HepG2 (cell line): ENCODE results near the gene NOM1.

Source experiments
- CTCF ChIP-seq: sonication (generic); formaldehyde crosslinking; IDR thresholded peaks from 2 replicates; pipeline ENCODE4 v1.5.0; 2020; ENCODE audit warnings: mild to moderate bottlenecking, missing genetic modification reagents, moderate library complexity
- HNF4A ChIP-seq: sonication (generic); formaldehyde crosslinking; IDR thresholded peaks from 2 replicates; pipeline ENCODE4 v1.4.0; 2020; ENCODE audit warnings: missing genetic modification reagents
- NR0B2 ChIP-seq: sonication (generic); formaldehyde crosslinking; IDR thresholded peaks from 2 replicates; pipeline ENCODE4 v1.4.0; 2020; ENCODE audit warnings: mild to moderate bottlenecking, missing genetic modification reagents
- POLR2A ChIP-seq, 2 experiments: IDR thresholded peaks; 2 replicates each; pipeline ENCODE4 v1.6.1; 2011; ENCODE audit warnings: low read depth in 2 of 2, low read length in 2 of 2, mild to moderate bottlenecking in 1 of 2, moderate library complexity in 1 of 2; ENCODE audit not compliant: insufficient read depth in 1 of 2
- POLR2AphosphoS5 ChIP-seq: IDR thresholded peaks from 2 replicates; pipeline ENCODE4 v1.6.1; 2012; ENCODE audit warnings: low read depth, low read length
- REST ChIP-seq, 2 experiments: IDR thresholded peaks; 2 replicates each; pipeline ENCODE4 v1.6.1; 2011 to 2012; ENCODE audit warnings: low read length in 2 of 2, borderline replicate concordance in 1 of 2, low read depth in 1 of 2, mild to moderate bottlenecking in 1 of 2, moderate library complexity in 1 of 2
- SMC3 ChIP-seq: IDR thresholded peaks from 2 replicates; pipeline ENCODE4 v1.6.1; 2011; ENCODE audit warnings: low read length, improper control_type of control experiment
- ZNF510 ChIP-seq: sonication (generic); formaldehyde crosslinking; IDR thresholded peaks from 2 replicates; pipeline ENCODE4 v1.4.0; 2020; ENCODE audit warnings: low read depth, mild to moderate bottlenecking, missing genetic modification reagents
- ZNF598 ChIP-seq: sonication (generic); formaldehyde crosslinking; IDR thresholded peaks from 2 replicates; pipeline ENCODE4 v1.5.1; 2020; ENCODE audit warnings: mild to moderate bottlenecking, missing genetic modification reagents, borderline replicate concordance

GRCh38 chr7:157003756-157004520 is 54.4 kb downstream of the NOM1 start:
- TF ChIP-seq SMC3 (no peak), POLR2AphosphoS5 (no peak), REST (IDR thresholded peaks at IDR 0.05; ENCODE audit: borderline replicate concordance in 1 of 2, low read depth in 1 of 2, low read length in 2 of 2) (no peak), POLR2A (IDR thresholded peaks at IDR 0.05; ENCODE audit: insufficient read depth in 1 of 2, low read depth in 2 of 2, low read length in 2 of 2) (no peak), ZNF598 (no peak), NR0B2 (no peak), ZNF510 (CRISPR knock-in tag) (no peak), CTCF (CRISPR knock-in tag) (no peak), HNF4A (CRISPR knock-in tag) (no peak)
